K562 (cell line): ENCODE results near the gene INPP5E. TPM values are rescaled to one million over a fixed set of nuclear protein-coding genes. Genes with fewer than 3 reads are reported as not detected.
A peak's percentile ranks its signal among the peaks of the same experiment; 100 is the strongest.

Source experiments
- ARHGAP35 ChIP-seq: fragments of 450-650 bp; IDR thresholded peaks from 2 replicates; pipeline ENCODE4 v1.6.1; 2018; ENCODE audit not compliant: partially characterized antibody
- ATF1 ChIP-seq, 2 experiments: fragments of 450-650 bp in 1 of 2; IDR thresholded peaks; 2 replicates each; pipeline ENCODE4 v1.6.1; 2016; ENCODE audit warnings: missing compliant biosample characterization in 1 of 2, missing genetic modification characterization in 1 of 2
- ATF7 ChIP-seq: fragments of 450-650 bp; IDR thresholded peaks from 2 replicates; pipeline ENCODE4 v1.7.1; 2014; ENCODE audit warnings: mild to moderate bottlenecking, moderate library complexity
- CHD1 ChIP-seq: fragments of 200-600 bp; sonication (generic); IDR thresholded peaks from one replicate; pipeline ENCODE4 v1.6.1; 2012; ENCODE audit warnings: mild to moderate bottlenecking, moderate library complexity, low read length, inconsistent platforms
- CTBP1 ChIP-seq: fragments of 450-650 bp; IDR thresholded peaks from 2 replicates; pipeline ENCODE4 v1.6.1; 2016; ENCODE audit warnings: borderline replicate concordance
- CXXC5 ChIP-seq: fragments of 250-450 bp; sonication (Bioruptor Pico); IDR thresholded peaks from 2 replicates; pipeline ENCODE4 v1.8.0; 2022; ENCODE audit warnings: inconsistent platforms, mild to moderate bottlenecking, moderate library complexity
- EGR1 ChIP-seq: fragments of 450-650 bp; conservative IDR thresholded peaks from 2 replicates; pipeline ENCODE4 v1.6.1; 2017; ENCODE audit warnings: mild to moderate bottlenecking
- FOXM1 ChIP-seq, 2 experiments: fragments of 450-650 bp in 1 of 2; sonication (generic) in 1 of 2; formaldehyde crosslinking in 1 of 2; IDR thresholded peaks; 2 replicates each; pipeline versions ENCODE4 v1.6.1 to v1.9.0; 2017 to 2022; ENCODE audit warnings: low read depth in 2 of 2, mild to moderate bottlenecking in 2 of 2, missing genetic modification reagents in 1 of 2, moderate library complexity in 1 of 2
- GTF2A2 ChIP-seq: IDR thresholded peaks from 2 replicates; pipeline ENCODE4 v1.6.1; 2016; ENCODE audit warnings: mild to moderate bottlenecking, missing genetic modification characterization, missing compliant biosample characterization
- GTF2E2 ChIP-seq: fragments of 200-800 bp; sonication (Bioruptor generic); IDR thresholded peaks from 2 replicates; pipeline ENCODE4 v1.6.1; 2016; ENCODE audit warnings: missing genetic modification characterization, missing compliant biosample characterization
- HNRNPUL1 ChIP-seq: fragments of 200-400 bp; formaldehyde crosslinking; IDR thresholded peaks from 2 replicates; pipeline ENCODE4 v1.6.1; 2017; ENCODE audit warnings: low read length
- ILK ChIP-seq: fragments of 450-650 bp; IDR thresholded peaks from 2 replicates; pipeline ENCODE4 v1.6.1; 2016; ENCODE audit warnings: missing genetic modification characterization, low read depth, mild to moderate bottlenecking, missing compliant biosample characterization, moderate library complexity, borderline replicate concordance
- NCOA2 ChIP-seq, 2 experiments: fragments of 450-650 bp; IDR thresholded peaks; 2 replicates each; pipeline ENCODE4 v1.6.1; 2018; ENCODE audit warnings: mild to moderate bottlenecking in 2 of 2, moderate library complexity in 1 of 2; ENCODE audit not compliant: partially characterized antibody in 2 of 2
- NUFIP1 ChIP-seq: fragments of 450-650 bp; IDR thresholded peaks from 2 replicates; pipeline ENCODE4 v1.6.1; 2018; ENCODE audit not compliant: partially characterized antibody
- POLR3G ChIP-seq: IDR thresholded peaks from 2 replicates; pipeline ENCODE4 v1.6.1; 2011; ENCODE audit not compliant: insufficient read length, insufficient replicate concordance; ENCODE audit errors: extremely low read depth
- SAP30 ChIP-seq: fragments of 200-600 bp; sonication (generic); IDR thresholded peaks from 2 replicates; pipeline ENCODE4 v1.6.1; 2012; ENCODE audit warnings: borderline replicate concordance, low read depth, mild to moderate bottlenecking, moderate library complexity, low read length, control low read depth, inconsistent platforms; ENCODE audit not compliant: insufficient read depth, poor library complexity, severe bottlenecking
- SIN3B ChIP-seq: fragments of 450-650 bp; IDR thresholded peaks from 2 replicates; pipeline ENCODE4 v1.6.1; 2017; ENCODE audit warnings: low read depth, mild to moderate bottlenecking, moderate library complexity
- SPI1 ChIP-seq: IDR thresholded peaks from 2 replicates; pipeline ENCODE4 v1.6.1; 2011; ENCODE audit warnings: low read depth, low read length, control low read depth, borderline replicate concordance
- TFAM ChIP-seq: fragments of 250-450 bp; sonication (Bioruptor Pico); conservative IDR thresholded peaks from 2 replicates; pipeline ENCODE4 v1.5.0; 2021; ENCODE audit warnings: mild to moderate bottlenecking, moderate library complexity
- ZNF224 ChIP-seq: sonication (generic); formaldehyde crosslinking; IDR thresholded peaks from 2 replicates; pipeline ENCODE4 v1.8.0; 2022; ENCODE audit warnings: mild to moderate bottlenecking, missing genetic modification reagents
- ZNF3 ChIP-seq: fragments of 250-450 bp; sonication (Bioruptor Pico); IDR thresholded peaks from 2 replicates; pipeline ENCODE4 v1.5.0; 2021; ENCODE audit warnings: mild to moderate bottlenecking, moderate library complexity
- ZNF695 ChIP-seq: fragments of 450-650 bp; formaldehyde crosslinking; IDR thresholded peaks from 2 replicates; pipeline ENCODE4 v1.4.0; 2020; ENCODE audit warnings: mild to moderate bottlenecking, moderate library complexity
- polyA plus RNA-seq, 8 experiments: library from polyadenylated mRNA; depleted of rRNA in 4 of 8; stranded (reverse) in 5 of 8; unstranded in 3 of 8; fragments of >200 nt; fragmentation: Nextera tagmentation in 2 of 8; fragmentation: Illumina TruSeq in 1 of 8; extraction: Ambion mirVana in 2 of 8; extraction: Trizol in 1 of 8; gene quantifications; 2 replicates each; pipeline versions ENCODE4 v1.2.1 to v1.2.3, GENCODE V29; 2011 to 2014; ENCODE audit warnings: inconsistent platforms in 1 of 8, missing spikeins in 1 of 8
- total RNA-seq, 7 experiments: library from RNA; depleted of rRNA in 6 of 7; stranded (reverse); fragments of >200 nt in 6 of 7; fragmentation: Illumina TruSeq in 2 of 7; extraction: Trizol in 2 of 7; gene quantifications; 2 replicates each; pipeline versions ENCODE4 v1.2.1 to v1.2.3, GENCODE V29; 2011 to 2021; ENCODE audit warnings: low replicate concordance in 1 of 7
- TF ChIP-seq, protein P1 (sequence below), 2 experiments: fragments of 450-650 bp; conservative IDR thresholded peaks; 2 replicates each; pipeline ENCODE4 v1.6.1; 2017; ENCODE audit warnings: mild to moderate bottlenecking in 2 of 2, moderate library complexity in 2 of 2
- TF ChIP-seq, protein P2 (sequence below): fragments of 250-450 bp; sonication (Bioruptor Pico); IDR thresholded peaks from 2 replicates; pipeline ENCODE4 v1.4.0; 2020
- TF ChIP-seq, protein P3 (sequence below): fragments of 450-650 bp; IDR thresholded peaks from 2 replicates; pipeline ENCODE4 v1.6.1; 2016; ENCODE audit warnings: antibody characterized with exemption

INPP5E gene
- total and polyA plus RNA-seq, 9 of the 15 experiments (the other 6 are each of a cell fraction or from before 2014, with no cell fraction given), result 0.38 to 17.4 (median 4.9) TPM

DNA sequence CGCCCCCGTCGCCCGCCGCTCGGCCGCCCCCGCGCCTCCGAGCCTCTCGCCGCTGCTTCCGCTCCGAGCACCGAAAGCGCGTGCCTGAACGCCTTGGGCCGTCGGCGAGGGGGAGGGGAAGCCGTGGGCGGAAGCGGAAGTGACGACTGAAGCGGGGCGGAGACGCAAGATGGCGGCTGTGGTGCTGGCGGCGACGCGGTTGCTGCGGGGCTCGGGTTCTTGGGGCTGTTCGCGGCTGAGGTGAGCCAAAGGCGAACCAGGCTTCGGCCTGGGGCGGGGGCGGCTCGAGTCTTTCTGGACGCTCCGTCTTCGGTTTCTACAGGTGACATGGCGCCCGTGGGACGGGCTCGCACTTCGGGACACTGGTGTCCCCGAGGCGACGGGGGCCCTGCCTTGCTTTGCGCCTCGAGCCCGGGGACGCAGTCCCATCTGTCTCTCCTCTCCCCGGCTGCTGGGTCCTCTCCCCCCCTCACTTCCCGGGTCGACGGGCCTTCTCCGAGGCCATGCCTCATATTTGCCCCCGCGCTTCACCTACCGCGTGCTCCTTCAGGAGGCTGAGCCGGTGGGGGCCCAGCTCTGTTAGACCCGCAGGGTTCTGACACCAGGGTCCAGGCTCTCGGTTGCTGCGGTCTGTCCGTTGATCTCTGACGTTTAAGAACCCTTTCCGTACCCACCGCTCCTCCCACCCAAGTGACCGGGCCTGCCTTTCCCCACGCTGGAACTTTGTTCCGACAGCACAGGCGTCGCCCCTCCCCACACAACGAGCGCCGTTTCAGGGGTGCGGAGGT, 29.0 kb downstream of the INPP5E start, which contains the start of the genes ENTR1 and PMPCA (continued):
- TF ChIP-seq, protein P1, sequence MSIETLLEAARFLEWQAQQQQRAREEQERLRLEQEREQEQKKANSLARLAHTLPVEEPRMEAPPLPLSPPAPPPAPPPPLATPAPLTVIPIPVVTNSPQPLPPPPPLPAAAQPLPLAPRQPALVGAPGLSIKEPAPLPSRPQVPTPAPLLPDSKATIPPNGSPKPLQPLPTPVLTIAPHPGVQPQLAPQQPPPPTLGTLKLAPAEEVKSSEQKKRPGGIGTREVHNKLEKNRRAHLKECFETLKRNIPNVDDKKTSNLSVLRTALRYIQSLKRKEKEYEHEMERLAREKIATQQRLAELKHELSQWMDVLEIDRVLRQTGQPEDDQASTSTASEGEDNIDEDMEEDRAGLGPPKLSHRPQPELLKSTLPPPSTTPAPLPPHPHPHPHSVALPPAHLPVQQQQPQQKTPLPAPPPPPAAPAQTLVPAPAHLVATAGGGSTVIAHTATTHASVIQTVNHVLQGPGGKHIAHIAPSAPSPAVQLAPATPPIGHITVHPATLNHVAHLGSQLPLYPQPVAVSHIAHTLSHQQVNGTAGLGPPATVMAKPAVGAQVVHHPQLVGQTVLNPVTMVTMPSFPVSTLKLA (conservative IDR thresholded peaks at IDR 0.05), result peak; percentile 32 to 75
- no peak for TF ChIP-seq ZNF3 (CRISPR knock-in tag)
- no peak for TF ChIP-seq TFAM
- TF ChIP-seq, protein P2, sequence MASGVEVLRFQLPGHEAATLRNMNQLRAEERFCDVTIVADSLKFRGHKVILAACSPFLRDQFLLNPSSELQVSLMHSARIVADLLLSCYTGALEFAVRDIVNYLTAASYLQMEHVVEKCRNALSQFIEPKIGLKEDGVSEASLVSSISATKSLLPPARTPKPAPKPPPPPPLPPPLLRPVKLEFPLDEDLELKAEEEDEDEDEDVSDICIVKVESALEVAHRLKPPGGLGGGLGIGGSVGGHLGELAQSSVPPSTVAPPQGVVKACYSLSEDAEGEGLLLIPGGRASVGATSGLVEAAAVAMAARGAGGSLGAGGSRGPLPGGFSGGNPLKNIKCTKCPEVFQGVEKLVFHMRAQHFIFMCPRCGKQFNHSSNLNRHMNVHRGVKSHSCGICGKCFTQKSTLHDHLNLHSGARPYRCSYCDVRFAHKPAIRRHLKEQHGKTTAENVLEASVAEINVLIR, result peak; percentile 84
- TF ChIP-seq ATF7, result peak; percentile 59; the same call in 1 of the 2 replicates
- TF ChIP-seq, protein P3, sequence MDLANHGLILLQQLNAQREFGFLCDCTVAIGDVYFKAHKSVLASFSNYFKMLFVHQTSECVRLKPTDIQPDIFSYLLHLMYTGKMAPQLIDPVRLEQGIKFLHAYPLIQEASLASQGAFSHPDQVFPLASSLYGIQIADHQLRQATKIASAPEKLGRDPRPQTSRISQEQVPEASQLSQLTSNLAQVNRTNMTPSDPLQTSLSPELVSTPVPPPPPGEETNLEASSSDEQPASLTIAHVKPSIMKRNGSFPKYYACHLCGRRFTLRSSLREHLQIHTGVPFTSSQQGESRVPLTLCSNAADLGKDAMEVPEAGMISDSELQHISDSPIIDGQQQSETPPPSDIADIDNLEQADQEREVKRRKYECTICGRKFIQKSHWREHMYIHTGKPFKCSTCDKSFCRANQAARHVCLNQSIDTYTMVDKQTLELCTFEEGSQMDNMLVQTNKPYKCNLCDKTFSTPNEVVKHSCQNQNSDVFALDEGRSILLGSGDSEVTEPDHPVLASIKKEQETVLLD, result no peak
- no peak for TF ChIP-seq POLR3G
- peak; percentile 80 for TF ChIP-seq CXXC5 (CRISPR knock-in tag)
- peak; percentile 97 for TF ChIP-seq EGR1
- no peak for TF ChIP-seq GTF2A2
- peak; percentile 90 for TF ChIP-seq SPI1
- TF ChIP-seq ZNF695 (CRISPR knock-in tag), result no peak
- TF ChIP-seq NCOA2 (IDR thresholded peaks at IDR 0.05; ENCODE audit: partially characterized antibody in 2 of 2), result no peak
- peak; percentile 99 for TF ChIP-seq SIN3B
- TF ChIP-seq CTBP1, result peak; percentile 47; the same call in 1 of the 2 replicates
- TF ChIP-seq HNRNPUL1, result no peak
- TF ChIP-seq ILK, result no peak
- TF ChIP-seq FOXM1 (IDR thresholded peaks at IDR 0.05; ENCODE audit: low read depth), result no peak
- TF ChIP-seq FOXM1 (CRISPR knock-in tag; IDR thresholded peaks at IDR 0.05; ENCODE audit: low read depth), result no peak
- TF ChIP-seq SAP30, result peak; percentile 85
- no peak for TF ChIP-seq ARHGAP35
- TF ChIP-seq NUFIP1, result no peak
- peak; percentile 64 for TF ChIP-seq CHD1
- TF ChIP-seq GTF2E2 (tag), result peak; percentile 41; the same call in 1 of the 2 replicates
- peak; percentile 60; the same call in 1 of the 2 replicates for TF ChIP-seq ATF1 (CRISPR knock-in tag; IDR thresholded peaks at IDR 0.05)
- peak; percentile 93 for TF ChIP-seq ATF1 (tag; IDR thresholded peaks at IDR 0.05)
- no peak for TF ChIP-seq ZNF224 (CRISPR knock-in tag)
